Middle frontal gyrus (tissue), 1 donor: ENCODE measurements around the gene KLHL9.

Experiments
- DNase-seq: peaks from one replicate; pipeline ENCODE4 v3.0.0-alpha.2; 2015; ENCODE audit warnings: low spot score; ENCODE audit errors: extremely low spot score

Gene KLHL9

GRCh38 chr9:21317956-21318923, 17.0 kb downstream of the KLHL9 start:
- DNase-seq = peak; percentile 40

GRCh38 chr9:21316860-21317259, 18.3 kb downstream of the KLHL9 start:
- no peak for DNase-seq

- DNase-seq = no peak
Measured at GRCh38 chr9:21316032-21316842, 19.0 kb downstream of the KLHL9 start.

GRCh38 chr9:21314152-21314551, 21.1 kb downstream of the KLHL9 start:
- DNase-seq = no peak

- no peak for DNase-seq
Measured at GRCh38 chr9:21311889-21312288, 23.3 kb downstream of the KLHL9 start.

GRCh38 chr9:21305213-21305612, 30.0 kb downstream of the KLHL9 start, which contains the start of gene IFNA5:
Gene IFNA5 (minus strand): TSS chr9:21305313. CDS start chr9:21305256, 57 bp downstream.
- DNase-seq = no peak

- no peak for DNase-seq
Measured at GRCh38 chr9:21295992-21296391, 39.2 kb downstream of the KLHL9 start.

GRCh38 chr9:21294904-21295538, 40.2 kb downstream of the KLHL9 start:
- DNase-seq = no peak

GRCh38 chr9:21294364-21294774, 40.8 kb downstream of the KLHL9 start:
- no peak for DNase-seq

GRCh38 chr9:21289848-21290247, 45.4 kb downstream of the KLHL9 start:
- no peak for DNase-seq

- no peak for DNase-seq
Measured at GRCh38 chr9:21287280-21287679, 47.9 kb downstream of the KLHL9 start.

- DNase-seq = no peak
Measured at GRCh38 chr9:21286659-21287058, 48.5 kb downstream of the KLHL9 start.

- no peak for DNase-seq
Measured at GRCh38 chr9:21286099-21286498, 49.1 kb downstream of the KLHL9 start.

- DNase-seq = no peak
Measured at GRCh38 chr9:21281275-21281674, 53.9 kb downstream of the KLHL9 start.
